ENCODE data around the gene CDH13.

CDH13 gene

GRCh38 chr16:82993926-82994325 lies 367.2 kb downstream of the CDH13 start:
- DNase-seq (ENCODE audit: low read depth in 3 of 3): no peak

DNA sequence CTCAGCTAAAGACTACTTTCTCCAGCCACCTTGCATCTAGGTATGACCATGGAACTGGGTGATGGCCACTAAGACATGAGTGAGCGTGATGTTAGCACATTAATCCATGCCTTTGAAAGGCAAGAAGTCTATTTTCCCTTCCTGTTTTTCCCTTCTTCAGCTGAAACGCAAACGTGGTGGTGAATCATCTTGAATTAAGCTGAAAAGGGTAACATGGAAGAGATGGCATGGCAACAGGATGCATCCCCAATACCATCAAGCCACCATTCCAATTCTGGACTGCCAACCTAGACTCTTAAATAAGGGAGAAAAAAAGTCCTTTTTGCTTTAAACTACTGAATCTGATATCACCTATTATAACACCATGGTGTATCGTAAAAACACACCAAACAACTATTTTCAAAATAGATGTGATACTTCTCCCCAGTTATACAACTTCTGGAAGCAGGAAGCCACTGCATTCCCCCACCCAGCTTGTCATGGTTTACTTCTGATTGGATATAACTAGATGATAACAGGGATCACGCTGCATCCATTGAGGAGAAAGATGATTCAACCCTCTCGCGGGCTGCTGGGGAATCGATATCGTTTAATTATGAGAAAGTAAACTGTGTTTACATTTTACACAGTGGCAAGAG lies 368.6 kb downstream of the CDH13 start:
- no peak for DNase-seq (ENCODE audit: low read depth in 3 of 3)

- no peak for DNase-seq (ENCODE audit: low read depth in 3 of 3)
Observed at GRCh38 chr16:82995924-82996441, 369.2 kb downstream of the CDH13 start.

DNA sequence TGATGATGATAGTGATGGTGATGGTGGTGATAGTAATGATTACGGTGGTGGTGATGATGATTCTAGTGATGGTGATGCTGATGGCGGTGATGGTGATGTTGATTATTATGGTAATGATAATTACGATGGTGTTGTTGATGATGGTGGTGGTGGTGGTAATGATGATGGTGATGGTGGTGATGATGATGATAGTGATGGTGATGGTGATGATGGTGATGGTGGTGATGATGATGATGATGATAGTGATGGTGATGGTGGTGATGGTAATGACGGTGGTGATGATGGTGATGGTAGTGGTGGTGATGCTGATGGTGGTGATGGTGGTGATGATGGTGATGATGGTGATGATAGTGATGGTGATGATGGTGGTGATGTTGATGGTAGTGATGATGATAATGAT lies 370.0 kb downstream of the CDH13 start:
- no peak for DNase-seq (ENCODE audit: low read depth in 3 of 3)

DNA sequence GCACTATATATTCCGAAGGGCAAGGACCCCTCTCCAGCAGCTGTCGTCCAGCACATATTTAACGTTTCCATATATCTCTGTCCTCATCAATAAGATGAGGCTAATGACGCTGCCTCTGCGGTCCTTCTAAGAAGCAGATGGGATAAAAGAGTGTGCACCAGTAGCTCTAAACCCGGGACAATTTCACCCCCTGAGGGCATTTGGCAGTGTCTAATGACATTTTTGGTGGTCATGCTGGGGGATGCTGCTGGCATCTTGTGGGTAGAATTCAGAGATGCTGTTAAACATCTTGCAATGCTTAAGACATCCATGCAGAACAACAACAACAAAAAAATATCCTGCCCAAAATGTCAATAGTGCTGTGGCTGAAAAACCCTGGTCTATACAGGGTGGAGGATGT lies 372.9 kb downstream of the CDH13 start:
- DNase-seq (ENCODE audit: low read depth in 3 of 3): no peak

DNA sequence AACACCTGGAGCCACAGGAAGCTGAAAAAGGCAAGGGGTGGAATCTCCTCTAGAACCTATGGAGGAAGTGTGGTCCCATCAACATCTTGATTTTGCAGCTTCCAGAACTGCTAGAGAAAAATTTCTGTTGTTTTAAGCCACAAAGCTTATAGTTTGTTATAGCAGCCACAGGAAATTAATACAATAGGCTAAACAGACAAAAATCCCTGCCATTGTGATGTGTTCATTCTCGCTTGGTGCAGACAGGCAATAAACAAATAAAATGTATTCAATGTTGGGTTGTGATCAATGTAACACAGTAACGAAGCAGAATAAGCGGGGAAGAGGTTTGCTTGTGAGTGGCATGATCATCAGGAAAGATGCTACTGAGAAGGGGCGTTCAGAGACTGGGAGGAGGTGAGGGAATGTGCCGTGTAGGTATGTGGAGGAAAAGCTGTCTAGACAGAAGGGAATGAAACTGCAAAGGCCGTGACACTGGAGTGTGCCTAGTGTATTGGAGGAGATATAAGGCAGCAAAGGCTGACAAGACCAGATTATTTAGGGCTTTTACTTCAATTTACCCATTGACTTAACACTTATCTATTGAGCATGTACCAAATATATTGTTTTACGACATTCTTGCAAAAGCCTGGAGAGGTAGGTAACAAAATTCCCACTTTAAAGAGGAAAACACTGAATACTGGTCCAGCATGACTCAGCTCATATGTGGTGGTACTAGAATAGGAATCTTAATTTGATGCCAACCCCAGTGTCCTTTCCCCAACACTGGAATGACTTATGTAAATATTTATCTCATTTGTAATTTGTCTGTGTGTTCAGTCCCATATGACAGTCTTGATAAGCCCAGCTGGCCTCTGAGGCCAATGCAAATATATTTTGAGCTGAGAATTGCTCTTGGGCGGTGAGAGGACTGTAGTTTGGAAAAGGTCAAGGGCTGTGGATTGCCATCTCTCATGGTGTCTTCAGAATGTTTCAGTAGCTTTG lies 375.9 kb downstream of the CDH13 start:
- DNase-seq (ENCODE audit: low read depth in 3 of 3): no peak

GRCh38 chr16:83004868-83005652 lies 378.3 kb downstream of the CDH13 start:
- no peak for DNase-seq (ENCODE audit: low read depth in 3 of 3)

DNA sequence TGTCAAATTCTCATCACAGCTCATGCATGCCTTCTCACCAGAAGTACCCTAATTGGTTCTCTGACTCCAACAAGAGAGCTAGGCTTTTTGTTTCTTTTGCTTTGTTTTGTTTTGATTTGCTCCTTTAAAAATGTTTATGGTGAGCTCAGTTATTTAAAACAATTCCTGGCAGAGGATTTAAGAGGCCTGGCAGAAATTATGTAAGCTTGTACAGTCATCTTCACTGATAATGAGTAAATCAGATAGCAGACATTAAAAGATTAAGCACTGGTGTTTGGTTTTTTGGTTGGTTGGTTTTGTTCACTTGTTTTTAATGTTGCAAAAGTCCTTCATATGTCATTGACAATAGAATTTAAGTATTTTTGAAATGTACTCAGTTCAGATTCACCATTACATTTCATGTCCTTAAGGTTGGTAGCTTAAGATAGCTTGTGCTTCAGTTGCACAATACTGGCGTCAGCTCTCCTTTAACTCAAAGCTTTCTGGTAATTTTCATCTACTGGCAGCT lies 378.9 kb downstream of the CDH13 start:
- DNase-seq (ENCODE audit: low read depth in 3 of 3): no peak

- no peak for DNase-seq (ENCODE audit: low read depth in 3 of 3)
Observed at GRCh38 chr16:83010776-83011720, 384.3 kb downstream of the CDH13 start.

DNA sequence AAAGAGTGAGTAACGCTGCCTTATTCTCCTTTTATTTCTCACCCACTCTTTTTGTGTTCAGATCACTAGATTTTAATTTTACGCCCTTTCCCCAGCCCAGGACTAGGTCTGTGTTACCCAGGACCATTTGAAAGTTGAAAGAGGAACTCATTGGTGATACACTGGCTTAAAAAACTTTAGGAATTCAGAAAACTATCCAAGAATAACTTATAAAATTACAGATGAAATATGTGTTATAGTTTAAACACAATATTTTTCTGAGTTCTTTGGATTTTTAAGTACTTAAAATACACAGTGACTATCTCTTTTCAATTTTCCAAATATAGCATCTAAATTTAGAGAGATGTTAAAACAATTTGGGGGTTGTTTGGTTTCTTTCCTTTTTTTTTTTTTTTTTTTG lies 385.2 kb downstream of the CDH13 start:
- DNase-seq (ENCODE audit: low read depth in 3 of 3): no peak

- DNase-seq (ENCODE audit: low read depth in 3 of 3): no peak
Observed at GRCh38 chr16:83013071-83013470, 386.3 kb downstream of the CDH13 start.

GRCh38 chr16:83019963-83020362 lies 393.2 kb downstream of the CDH13 start:
- no peak for DNase-seq (ENCODE audit: low read depth in 3 of 3)

DNA sequence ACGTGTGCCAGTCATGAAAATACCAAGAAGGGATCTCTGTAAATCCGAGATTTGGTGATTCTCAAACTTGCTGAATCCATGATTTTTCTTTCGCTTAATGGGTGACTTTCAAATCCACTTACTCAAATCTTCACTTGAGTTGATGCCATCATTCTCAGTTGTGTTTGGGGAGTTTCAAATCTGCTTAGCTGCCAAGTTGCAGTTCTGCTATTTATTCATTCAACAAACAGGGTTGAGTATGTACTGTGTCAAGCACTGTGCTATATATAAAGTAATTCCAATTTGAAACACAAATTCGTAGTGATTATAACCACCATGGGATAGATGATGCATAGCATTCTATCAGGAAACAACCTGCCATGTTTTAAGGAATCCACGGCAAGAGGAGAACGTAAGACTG lies 394.3 kb downstream of the CDH13 start:
- no peak for DNase-seq (ENCODE audit: low read depth in 3 of 3)

DNA sequence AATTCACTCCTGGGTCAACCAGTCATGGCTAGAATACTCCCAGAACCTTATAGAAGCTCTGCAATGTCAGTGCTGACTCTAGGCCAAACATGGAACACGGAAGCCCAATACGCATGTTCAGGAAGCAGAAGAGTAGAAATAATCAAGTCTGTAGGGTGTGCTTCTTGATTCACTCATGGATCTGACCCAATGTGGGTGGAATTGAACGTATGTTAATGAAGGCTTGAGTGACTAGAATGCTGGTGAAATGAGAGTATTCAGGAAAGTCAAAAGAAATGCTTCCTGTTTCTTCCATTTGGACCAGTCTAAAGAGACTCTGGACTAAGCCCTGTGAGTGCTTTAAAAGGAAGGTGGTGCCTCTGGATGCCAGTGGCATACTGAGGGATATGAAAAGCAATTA lies 395.0 kb downstream of the CDH13 start:
- no peak for DNase-seq (ENCODE audit: low read depth in 3 of 3)

DNA sequence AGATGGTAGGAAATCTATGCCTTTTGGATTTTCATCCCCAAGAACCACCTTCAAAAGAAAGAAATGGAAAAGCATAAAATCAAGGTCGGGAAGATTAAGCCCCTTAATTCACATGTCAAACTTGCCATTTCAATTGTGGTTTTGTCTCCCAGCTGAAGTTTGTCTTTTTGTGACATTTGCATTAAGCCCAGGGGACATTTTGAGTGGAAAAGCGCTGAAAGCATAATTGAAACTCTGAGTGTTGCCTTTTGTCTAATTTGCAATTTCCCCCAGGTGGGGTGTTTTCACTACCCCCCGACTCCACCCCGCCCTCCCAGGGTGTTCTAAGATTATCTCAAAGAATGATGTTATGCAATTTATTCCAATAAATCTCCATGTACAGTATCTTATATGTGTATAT lies 396.2 kb downstream of the CDH13 start:
- DNase-seq (ENCODE audit: low read depth in 3 of 3): no peak

DNA sequence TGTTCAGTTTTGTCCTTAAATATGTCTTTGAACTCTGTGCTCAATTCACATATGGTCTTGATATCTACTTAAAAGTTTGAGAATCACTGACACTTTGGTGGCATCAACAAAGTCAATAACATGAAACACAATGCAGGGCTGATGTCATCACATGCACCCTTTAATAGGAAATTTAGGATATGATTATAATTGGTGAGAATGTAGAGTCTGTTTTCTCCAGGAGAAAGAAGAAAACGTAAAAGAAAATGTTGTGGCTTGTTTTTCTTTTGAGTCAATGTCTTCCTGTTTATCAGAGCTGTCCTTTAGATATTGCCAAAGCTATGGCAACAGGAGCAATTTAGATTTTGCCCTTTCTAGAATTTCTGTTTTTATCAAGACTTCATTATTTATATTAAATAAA lies 396.9 kb downstream of the CDH13 start:
- DNase-seq (ENCODE audit: low read depth in 3 of 3): no peak

- no peak for DNase-seq (ENCODE audit: low read depth in 3 of 3)
Observed at GRCh38 chr16:83027973-83028372, 401.2 kb downstream of the CDH13 start.

DNA sequence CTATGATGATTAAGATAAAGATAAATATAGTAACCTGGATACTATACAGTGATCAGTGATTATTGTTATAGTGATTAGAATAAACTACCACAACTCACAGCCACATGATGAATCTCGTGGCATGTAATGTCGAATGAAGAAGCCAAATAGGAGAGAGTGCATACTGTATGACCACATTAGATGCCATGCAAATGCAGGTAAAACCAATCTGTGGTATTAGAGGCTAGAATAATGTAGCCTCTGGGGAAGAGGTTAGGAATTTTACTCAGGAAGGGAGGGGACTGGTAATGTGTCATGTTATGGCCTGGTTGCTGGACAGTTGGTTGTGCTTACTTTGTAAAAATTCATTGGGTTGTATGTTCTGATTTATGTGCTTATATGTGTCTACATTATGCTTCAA lies 402.7 kb downstream of the CDH13 start:
- DNase-seq (ENCODE audit: low read depth in 3 of 3): no peak

GRCh38 chr16:83031524-83031923 lies 404.8 kb downstream of the CDH13 start:
- no peak for DNase-seq (ENCODE audit: low read depth in 3 of 3)

GRCh38 chr16:83037102-83037501 lies 410.3 kb downstream of the CDH13 start:
- no peak for DNase-seq (ENCODE audit: low read depth in 3 of 3)

DNA sequence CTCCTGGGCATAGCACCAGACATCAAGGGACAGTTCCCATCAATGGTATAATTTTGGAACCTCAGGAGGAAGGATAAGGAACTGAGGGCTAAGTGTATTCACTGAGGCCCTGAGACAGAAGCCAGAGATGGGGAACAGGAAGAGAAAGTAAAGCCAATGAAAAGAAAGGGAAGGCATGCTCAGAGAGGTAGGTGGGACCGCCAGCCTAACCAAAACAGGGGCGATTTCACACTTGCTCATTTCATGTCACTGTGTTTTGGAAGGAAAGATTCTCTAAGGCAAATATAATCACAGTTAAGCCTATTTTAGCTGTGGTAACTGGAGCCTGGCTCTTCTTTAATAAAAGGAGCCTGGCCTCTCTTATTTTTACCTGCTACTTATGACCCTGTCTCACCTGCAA lies 411.1 kb downstream of the CDH13 start:
- DNase-seq (ENCODE audit: low read depth in 3 of 3): no peak
